NCI-H1436 treated with DMSO at 0.1 percent for 48 hours (cell line): Measurements from ENCODE around the gene OR51B4.
"Not testable (repeated sequence)": the region's sequence is repeated elsewhere in the genome, so short reads cannot be mapped to it uniquely, and the experiment has no call there.

Source experiments
- DNase-seq: peaks from one replicate; lab custom pipeline; 2025; lab: John Stamatoyannopoulos, UW

The OR51B4 gene

GRCh38 chr11:5272395-5273017, 29.2 kb downstream of the OR51B4 start:
- no peak for DNase-seq

GRCh38 chr11:5269715-5270147, 32.0 kb downstream of the OR51B4 start, which contains the start of gene HBE1:
TSS of gene HBE1 (minus strand) at chr11:5269945. CDS start at chr11:5269890, 55 bp downstream.
- no peak for DNase-seq

GRCh38 chr11:5267033-5267563, 34.6 kb downstream of the OR51B4 start:
- DNase-seq, result no peak

- no peak for DNase-seq
These were observed 35.1 kb downstream of the OR51B4 start for GRCh38 chr11:5266609-5267008.

GRCh38 chr11:5265832-5266231, 35.9 kb downstream of the OR51B4 start:
- no peak for DNase-seq

- DNase-seq, result no peak
These were observed 43.0 kb downstream of the OR51B4 start for GRCh38 chr11:5258543-5259262.

GRCh38 chr11:5257296-5257695, 44.5 kb downstream of the OR51B4 start:
- DNase-seq, result no peak

- DNase-seq, result not testable (repeated sequence)
These were observed 46.9 kb downstream of the OR51B4 start, which contains the start of gene HBG2 for GRCh38 chr11:5254646-5255413. TSS of gene HBG2 (minus strand) at chr11:5254781. CDS start at chr11:5254728, 53 bp downstream.

- not testable (repeated sequence) for DNase-seq
These were observed 47.7 kb downstream of the OR51B4 start for GRCh38 chr11:5254023-5254422.

- not testable (repeated sequence) for DNase-seq
These were observed 48.3 kb downstream of the OR51B4 start for GRCh38 chr11:5253440-5253839.

- DNase-seq, result no peak
These were observed 48.9 kb downstream of the OR51B4 start for GRCh38 chr11:5252919-5253265.

- no peak for DNase-seq
These were observed 49.4 kb downstream of the OR51B4 start for GRCh38 chr11:5252192-5252918.

- DNase-seq, result no peak
These were observed 50.0 kb downstream of the OR51B4 start for GRCh38 chr11:5251746-5252145.
